Panc1 (cell line): ENCODE measurements around the gene TAS2R60.

Experiments used
- CTCF ChIP-seq: fragments of 450-650 bp; IDR thresholded peaks from 2 replicates; pipeline ENCODE4 v1.5.1; 2017; ENCODE audit warnings: mild to moderate bottlenecking
- POLR2AphosphoS5 ChIP-seq: IDR thresholded peaks from 2 replicates; pipeline ENCODE4 v1.6.1; 2012; ENCODE audit warnings: mild to moderate bottlenecking, low read depth, low read length, moderate library complexity
- TCF7L2 ChIP-seq: IDR thresholded peaks from 2 replicates; pipeline ENCODE4 v1.6.1; 2011; ENCODE audit warnings: mild to moderate bottlenecking, low read depth, low read length, inconsistent platforms

GRCh38 chr7:143454091-143454680, 10.9 kb downstream of the TAS2R60 start:
- TF ChIP-seq POLR2AphosphoS5 (no peak), CTCF (no peak), TCF7L2 (no peak)
